Suprapubic skin (tissue), 4 donors: ENCODE data around the gene ITPK1. TPM values are rescaled to one million over a fixed set of nuclear protein-coding genes. Genes with fewer than 3 reads are reported as not detected.

Experiments
- DNase-seq, 2 donors: peaks; one replicate each; pipeline ENCODE4 v3.0.0-alpha.2; 2019; ENCODE audit warnings: low spot score in 2 of 2
- H3K27ac ChIP-seq: fragments of 200-600 bp; sonication (generic); one replicate; pipeline ENCODE4 v1.5.1; 2019
- H3K27me3 ChIP-seq: fragments of 200-600 bp; sonication (generic); one replicate; pipeline ENCODE4 v1.5.1; 2019
- H3K36me3 ChIP-seq: fragments of 200-600 bp; sonication (generic); one replicate; pipeline ENCODE4 v1.5.1; 2019
- H3K4me1 ChIP-seq: fragments of 200-600 bp; sonication (generic); one replicate; pipeline ENCODE4 v1.5.1; 2019
- H3K4me3 ChIP-seq: fragments of 200-600 bp; sonication (generic); one replicate; pipeline ENCODE4 v1.5.1; 2019; ENCODE audit warnings: mild to moderate bottlenecking
- H3K9me3 ChIP-seq: fragments of 200-600 bp; sonication (generic); one replicate; pipeline ENCODE4 v1.5.1; 2019
- CTCF ChIP-seq, 2 donors: fragments of 200-600 bp in 1 of 2; fragments of 450-650 bp in 1 of 2; sonication (generic) in 1 of 2; IDR thresholded peaks; one replicate each; pipeline ENCODE4 v1.5.1; 2016 to 2019; ENCODE audit warnings: antibody characterized with exemption in 2 of 2, mild to moderate bottlenecking in 1 of 2, moderate library complexity in 1 of 2
- EP300 ChIP-seq: sonication (generic); formaldehyde crosslinking; IDR thresholded peaks from one replicate; pipeline ENCODE4 v1.6.1; 2017; ENCODE audit warnings: antibody characterized with exemption
- POLR2A ChIP-seq, 2 donors: fragments of 450-650 bp; IDR thresholded peaks; one replicate each; pipeline ENCODE4 v1.6.1; 2017; ENCODE audit warnings: antibody characterized with exemption in 2 of 2, mild to moderate bottlenecking in 2 of 2, moderate library complexity in 2 of 2
- POLR2AphosphoS5 ChIP-seq, 3 donors: sonication (generic); formaldehyde crosslinking; IDR thresholded peaks; one replicate each; pipeline ENCODE4 v1.6.1; 2017; ENCODE audit warnings: antibody characterized with exemption in 3 of 3
- WGBS: methylation state at CpG from one replicate; pipeline ENCODE4 v1.1.5; 2018; 5-methylcytosine and 5-hydroxymethylcytosine counted together
- total RNA-seq, 4 donors: library from RNA; depleted of rRNA; stranded (reverse); fragments of >200 nt; gene quantifications; one replicate each; pipeline ENCODE4 v1.1.0, GENCODE V29; 2016

ITPK1 gene
- total RNA-seq, 4 donors from 2014 or later: 29.9 to 33.6 (median 32.2) TPM

- no peak for TF ChIP-seq CTCF (IDR thresholded peaks at IDR 0.05)
- no peak for TF ChIP-seq POLR2AphosphoS5 (IDR thresholded peaks at IDR 0.05)
- TF ChIP-seq EP300: no peak
- no peak for TF ChIP-seq POLR2A (IDR thresholded peaks at IDR 0.05)
- H3K36me3 ChIP-seq: peaks cover 20% of the 10 kb centered on the region
These were observed 162.2 kb downstream of the ITPK1 start for GRCh38 chr14:92953526-92953925.

GRCh38 chr14:92952481-92953298, 163.0 kb downstream of the ITPK1 start:
- H3K27me3 ChIP-seq: no peaks in the 10 kb centered on the region
- no peak for DNase-seq
- no peaks in the 10 kb centered on the region for H3K9me3 ChIP-seq
- H3K4me3 ChIP-seq: no peak overlapping the region
- peaks cover 12% of the 10 kb centered on the region for H3K36me3 ChIP-seq
- no peak overlapping the region for H3K27ac ChIP-seq
- 69% methylated on average over 29 of the region's 32 CpGs for WGBS
- TF ChIP-seq CTCF (IDR thresholded peaks at IDR 0.05): no peak
- no peak for TF ChIP-seq POLR2A (IDR thresholded peaks at IDR 0.05)
- TF ChIP-seq POLR2AphosphoS5 (IDR thresholded peaks at IDR 0.05): no peak
- no peak for TF ChIP-seq EP300
- H3K4me1 ChIP-seq: peaks cover 5% of the 10 kb centered on the region

More at GRCh38 chr14:92953526-92953925, 162.2 kb downstream of the ITPK1 start:
- peaks cover 5% of the 10 kb centered on the region for H3K4me1 ChIP-seq
- WGBS: 90% methylated on average over 6 of the region's 6 CpGs
- H3K4me3 ChIP-seq: no peak overlapping the region
- no peaks in the 10 kb centered on the region for H3K27me3 ChIP-seq
- H3K27ac ChIP-seq: no peak overlapping the region
- no peak for DNase-seq
- H3K9me3 ChIP-seq: no peaks in the 10 kb centered on the region

- no peak overlapping the region for H3K27ac ChIP-seq
- H3K4me3 ChIP-seq: no peak overlapping the region
- peaks cover 5% of the 10 kb centered on the region for H3K36me3 ChIP-seq
- WGBS: 25% methylated on average over 12 of the region's 18 CpGs
- TF ChIP-seq POLR2AphosphoS5 (IDR thresholded peaks at IDR 0.05): no peak
- TF ChIP-seq CTCF (IDR thresholded peaks at IDR 0.05): peak; percentile 32 to 91
- TF ChIP-seq EP300: no peak
- peaks cover 5% of the 10 kb centered on the region for H3K4me1 ChIP-seq
- H3K9me3 ChIP-seq: no peaks in the 10 kb centered on the region
- H3K27me3 ChIP-seq: no peaks in the 10 kb centered on the region
- DNase-seq: peak in 1 of 2 donors; percentile 87
These were observed 163.7 kb downstream of the ITPK1 start for GRCh38 chr14:92951912-92952471.

GRCh38 chr14:92951261-92951660, 164.5 kb downstream of the ITPK1 start:
- Histone ChIP-seq H3K9me3 (no peaks in the 10 kb centered on the region), H3K4me1 (peaks cover 9% of the 10 kb centered on the region), H3K27ac (no peak overlapping the region), H3K36me3 (no peaks in the 10 kb centered on the region), H3K4me3 (no peak overlapping the region), H3K27me3 (no peaks in the 10 kb centered on the region)
- TF ChIP-seq POLR2AphosphoS5 (IDR thresholded peaks at IDR 0.05) (no peak), POLR2A (IDR thresholded peaks at IDR 0.05) (no peak), CTCF (IDR thresholded peaks at IDR 0.05) (no peak)
- no peak for DNase-seq
- WGBS: 98% methylated on average over 7 of the region's 7 CpGs

GRCh38 chr14:92950773-92951172, 165.0 kb downstream of the ITPK1 start:
- Histone ChIP-seq H3K27me3 (no peaks in the 10 kb centered on the region), H3K36me3 (peaks cover 4% of the 10 kb centered on the region), H3K27ac (no peak overlapping the region), H3K9me3 (no peaks in the 10 kb centered on the region), H3K4me1 (peaks cover 9% of the 10 kb centered on the region), H3K4me3 (no peak overlapping the region)
- no peak for DNase-seq
- 90% methylated on average over 2 of the region's 6 CpGs for WGBS
- TF ChIP-seq EP300 (no peak), POLR2AphosphoS5 (IDR thresholded peaks at IDR 0.05) (no peak), POLR2A (IDR thresholded peaks at IDR 0.05) (no peak), CTCF (IDR thresholded peaks at IDR 0.05) (no peak)
